Keratinocyte (primary cell): ENCODE data around the gene NOTCH1.

Experiments
- CTCF ChIP-seq, 3 experiments: IDR thresholded peaks in 1 of 3; conservative IDR thresholded peaks in 1 of 3; optimal IDR thresholded peaks in 1 of 3; 2 replicates in 2 of 3; 3 replicates in 1 of 3; pipeline versions ENCODE3 to v1.5.1; 2011; ENCODE audit warnings: low read length in 3 of 3, mild to moderate bottlenecking in 3 of 3, moderate library complexity in 2 of 3, control low read depth in 1 of 3, inconsistent platforms in 1 of 3; ENCODE audit not compliant: insufficient read depth in 2 of 3; ENCODE audit errors: extremely low read depth in 1 of 3
- EZH2 ChIP-seq: IDR thresholded peaks from one replicate; pipeline ENCODE4 v1.6.1; 2012; ENCODE audit warnings: inconsistent platforms, mild to moderate bottlenecking, low read length, moderate library complexity

DNA sequence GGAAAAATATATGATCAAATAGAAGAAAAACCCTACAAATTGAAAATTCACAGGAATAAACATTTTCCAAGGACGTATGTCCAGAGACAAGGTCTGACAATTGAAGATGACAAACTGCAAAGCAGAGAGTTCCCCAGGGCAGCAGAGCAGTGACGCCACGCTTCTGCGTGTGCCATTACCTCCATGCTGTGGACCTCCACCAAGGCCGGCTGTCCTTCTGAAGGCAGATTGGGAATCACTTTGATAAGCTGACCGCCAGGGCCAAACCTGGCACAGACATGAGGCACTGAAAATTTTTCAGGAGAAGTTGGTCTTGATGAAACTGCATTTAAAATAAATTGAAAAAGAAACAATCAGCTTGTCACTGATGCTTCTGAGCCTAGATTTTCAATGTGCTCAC is 81.6 kb downstream of the NOTCH1 start:
- TF ChIP-seq CTCF (optimal IDR thresholded peaks at IDR 0.05 in 1 of 3, IDR thresholded peaks at IDR 0.05 in 1 of 3, conservative IDR thresholded peaks at IDR 0.05 in 1 of 3; ENCODE audit: extremely low read depth in 1 of 3, insufficient read depth in 2 of 3, low read length in 3 of 3) (no peak), EZH2 (no peak)
